GM18519 (cell line): ENCODE measurements around the gene PARVG.

ENCODE experiments used
- ATAC-seq: cut with Tn5 transposase; IDR thresholded peaks from one replicate; pipeline ENCODE4 v1.9.1; 2021; ENCODE audit warnings: mild to moderate bottlenecking, moderate library complexity; ENCODE audit not compliant: unreplicated experiment, low FRiP score

The PARVG gene, protein sequence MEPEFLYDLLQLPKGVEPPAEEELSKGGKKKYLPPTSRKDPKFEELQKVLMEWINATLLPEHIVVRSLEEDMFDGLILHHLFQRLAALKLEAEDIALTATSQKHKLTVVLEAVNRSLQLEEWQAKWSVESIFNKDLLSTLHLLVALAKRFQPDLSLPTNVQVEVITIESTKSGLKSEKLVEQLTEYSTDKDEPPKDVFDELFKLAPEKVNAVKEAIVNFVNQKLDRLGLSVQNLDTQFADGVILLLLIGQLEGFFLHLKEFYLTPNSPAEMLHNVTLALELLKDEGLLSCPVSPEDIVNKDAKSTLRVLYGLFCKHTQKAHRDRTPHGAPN

DNA sequence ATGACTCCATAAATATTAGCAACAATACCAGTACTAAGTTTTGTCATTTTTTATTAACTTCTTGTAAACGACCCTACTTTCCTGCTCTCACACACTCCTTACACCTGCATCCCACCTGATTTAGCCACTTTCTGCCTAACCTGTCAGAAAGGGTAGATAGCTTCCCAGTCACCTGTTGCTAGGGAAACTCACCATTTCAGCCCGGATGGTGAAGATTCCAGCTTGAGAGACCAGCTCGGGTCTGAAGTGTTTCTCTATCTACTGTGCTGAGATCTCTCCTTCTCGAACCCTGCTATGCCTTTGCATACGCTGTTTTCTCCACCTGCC, at the start of gene PARVG:
TSS of gene PARVG (plus strand) at position 220 of the 327 bp plus-strand sequence. CDS start 2,405 bp downstream, outside the sequence.
- no peak for ATAC-seq

DNA sequence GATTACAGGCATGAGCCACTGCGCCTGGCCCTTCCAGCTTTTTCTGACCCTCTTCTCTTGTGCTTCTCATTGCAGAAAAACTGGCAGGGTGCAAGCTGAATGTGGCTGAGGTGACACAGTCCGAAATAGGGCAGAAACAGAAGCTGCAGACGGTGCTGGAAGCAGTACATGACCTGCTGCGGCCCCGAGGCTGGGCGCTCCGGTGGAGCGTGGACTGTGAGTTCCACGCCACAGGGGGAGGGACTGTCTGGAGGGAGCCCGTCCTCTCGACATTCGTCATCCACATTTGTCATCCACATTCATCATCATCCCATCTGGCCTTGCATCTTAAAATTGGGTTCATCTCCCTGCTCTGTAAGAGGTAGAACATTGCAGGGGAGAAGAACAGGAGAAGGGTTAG, 49.3 kb upstream of the PARVG start:
- no peak for ATAC-seq

DNA sequence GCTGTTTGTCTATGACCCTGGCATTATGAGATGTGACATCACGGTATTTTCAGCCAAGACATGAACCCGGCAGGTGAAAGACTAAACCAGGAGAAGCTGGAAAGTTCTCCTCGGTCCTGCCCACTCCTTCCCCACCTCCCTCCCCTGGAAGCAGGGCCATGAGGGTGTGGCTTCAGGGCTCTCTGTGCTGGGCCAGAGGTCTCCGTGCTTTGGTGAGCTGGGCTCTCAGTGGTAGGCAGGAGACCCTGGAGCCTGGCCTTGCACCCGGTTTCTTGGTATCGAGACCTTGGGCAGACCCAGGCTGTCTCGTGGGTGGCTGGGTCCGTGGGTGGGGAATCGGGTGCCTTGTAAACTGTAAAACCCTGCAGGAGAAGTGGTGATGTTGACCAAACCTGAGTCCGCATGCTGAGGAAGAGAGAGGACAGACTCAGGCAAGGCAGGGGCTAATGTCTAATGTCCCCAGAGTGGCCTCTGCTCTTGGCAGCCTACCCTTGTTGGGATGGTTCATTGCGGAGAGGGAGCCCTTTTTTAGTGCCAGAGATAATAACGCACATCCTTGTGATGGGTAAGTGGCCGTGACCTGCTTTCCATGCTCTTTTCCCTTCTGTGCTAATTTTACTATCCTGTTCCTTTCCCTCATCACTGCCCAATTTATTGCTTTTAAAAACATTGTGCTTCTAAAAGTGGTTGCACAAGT, 48.6 kb upstream of the PARVG start:
- no peak for ATAC-seq

DNA sequence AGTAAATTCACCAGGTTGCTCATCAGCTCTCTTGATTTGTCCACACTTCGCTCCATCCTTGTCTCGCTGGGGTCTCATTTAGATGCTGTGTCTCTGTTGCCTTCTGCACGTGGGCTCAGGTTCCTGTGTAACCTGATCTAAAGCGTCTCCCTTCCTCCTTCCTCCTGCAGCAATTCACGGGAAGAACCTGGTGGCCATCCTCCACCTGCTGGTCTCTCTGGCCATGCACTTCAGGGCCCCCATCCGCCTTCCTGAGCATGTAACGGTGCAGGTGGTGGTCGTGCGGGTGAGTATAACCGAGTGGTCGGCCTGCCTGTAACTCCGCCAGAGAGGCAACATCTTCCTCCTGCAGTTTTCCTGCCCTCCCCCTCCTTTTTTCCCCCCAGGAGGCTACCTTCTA, 48.0 kb upstream of the PARVG start:
- ATAC-seq, result no peak

DNA sequence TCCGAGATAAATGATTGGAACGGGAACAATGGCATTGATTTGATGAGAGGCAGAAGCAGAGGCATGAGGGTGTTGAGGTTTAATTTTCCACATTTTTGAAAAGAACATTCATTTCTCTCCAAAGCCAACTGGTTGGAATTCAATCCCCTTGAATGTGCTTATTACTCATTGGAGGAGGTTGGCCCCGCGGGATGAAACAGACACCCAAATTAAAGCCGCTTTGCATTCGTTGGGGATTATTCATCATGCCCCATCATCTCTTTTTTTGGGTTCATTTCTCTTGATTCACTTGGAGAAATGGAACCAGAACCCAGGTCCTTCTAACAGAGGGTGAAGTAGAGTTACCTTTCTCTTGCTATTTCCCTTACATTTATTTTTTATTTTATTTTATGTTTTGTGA, 47.6 kb upstream of the PARVG start:
- ATAC-seq, result no peak

DNA sequence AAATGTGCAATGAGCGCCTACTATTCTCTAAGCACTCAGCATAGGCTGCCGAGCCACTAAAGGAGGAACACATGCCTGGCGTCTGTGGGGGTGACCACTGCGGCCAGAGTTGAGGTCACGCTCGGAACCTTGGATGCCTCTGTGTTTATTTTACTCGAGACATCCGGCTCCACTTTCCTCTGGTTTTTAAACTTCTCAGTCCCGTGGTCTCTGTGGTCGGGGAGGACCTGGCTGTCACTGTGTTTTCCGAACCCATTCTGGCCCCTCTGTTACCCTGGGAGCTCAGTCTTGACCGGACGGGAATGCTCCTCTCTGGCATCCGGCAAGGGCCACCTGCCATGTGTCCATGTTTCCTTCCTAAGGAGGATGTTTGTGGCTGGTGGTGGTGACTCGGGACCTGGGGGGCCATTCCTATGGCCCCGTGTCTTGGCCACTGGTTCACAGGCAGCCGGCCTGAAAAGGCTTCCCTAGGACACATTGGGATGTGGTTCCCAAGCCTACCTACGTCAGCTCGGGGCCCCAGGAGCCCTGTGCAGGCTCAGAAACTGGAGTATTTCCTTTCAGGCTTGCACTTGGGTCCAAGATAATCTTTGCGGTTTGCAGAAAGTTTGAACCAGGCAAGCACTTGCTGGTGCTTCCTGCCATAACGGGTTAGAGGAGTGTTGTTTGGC, 46.7 kb upstream of the PARVG start:
- no peak for ATAC-seq

DNA sequence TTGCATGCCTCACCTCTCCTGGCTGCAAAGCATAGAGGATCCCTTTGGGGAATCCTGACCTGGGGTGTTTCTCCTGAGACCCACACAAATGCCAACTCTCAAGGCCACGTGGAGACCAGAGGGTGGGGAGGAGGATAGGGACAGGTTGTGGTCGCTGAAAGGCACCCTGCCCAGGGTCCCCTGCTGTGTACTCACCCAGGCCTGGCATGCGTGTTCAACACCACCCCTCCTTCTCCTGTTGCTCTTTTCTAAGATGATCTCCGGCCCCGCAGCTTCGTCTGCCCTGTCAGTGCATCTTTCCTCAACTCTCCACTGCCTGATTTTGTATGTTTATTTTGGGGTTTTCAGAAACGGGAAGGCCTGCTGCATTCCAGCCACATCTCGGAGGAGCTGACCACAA, 44.6 kb upstream of the PARVG start:
- ATAC-seq, result no peak

DNA sequence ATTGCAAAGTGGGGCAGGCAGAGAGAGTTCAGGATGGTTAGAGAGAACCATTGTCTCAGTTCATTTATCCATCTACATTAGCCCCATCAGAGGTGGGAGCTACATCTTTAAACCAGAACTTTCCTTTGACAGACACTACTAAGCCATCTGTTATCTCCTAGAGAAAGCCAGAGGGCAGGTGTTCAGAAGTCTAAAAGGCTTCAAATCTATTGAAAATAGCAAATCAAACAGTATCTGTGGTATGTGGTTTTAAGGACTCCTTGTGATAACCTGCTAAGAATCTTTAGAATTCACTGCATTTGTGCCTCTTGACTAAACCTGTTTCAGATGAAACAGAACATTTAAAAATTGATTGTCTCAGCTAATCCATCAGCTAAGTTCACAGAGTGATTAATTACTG, 43.9 kb upstream of the PARVG start:
- ATAC-seq, result no peak

DNA sequence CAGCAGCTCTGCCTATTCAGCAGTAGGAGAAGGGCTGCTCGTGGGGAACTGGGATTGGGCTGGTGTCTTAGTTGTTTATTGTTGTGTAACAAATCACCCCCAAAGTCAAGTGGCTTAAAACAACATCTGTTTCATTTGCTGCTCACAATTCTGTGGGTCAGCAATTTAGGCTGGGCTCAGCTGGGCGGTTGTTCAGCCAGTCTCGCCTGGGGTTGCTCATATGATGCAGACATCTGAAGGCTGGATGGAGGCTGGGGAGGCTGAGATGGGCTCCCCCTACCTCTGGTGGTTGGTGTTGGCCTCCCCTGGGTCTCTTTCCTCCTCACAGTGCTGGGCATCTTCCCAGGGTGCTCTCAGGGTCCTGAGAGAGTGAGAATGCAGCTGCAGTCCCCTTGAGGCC, 43.3 kb upstream of the PARVG start:
- no peak for ATAC-seq

DNA sequence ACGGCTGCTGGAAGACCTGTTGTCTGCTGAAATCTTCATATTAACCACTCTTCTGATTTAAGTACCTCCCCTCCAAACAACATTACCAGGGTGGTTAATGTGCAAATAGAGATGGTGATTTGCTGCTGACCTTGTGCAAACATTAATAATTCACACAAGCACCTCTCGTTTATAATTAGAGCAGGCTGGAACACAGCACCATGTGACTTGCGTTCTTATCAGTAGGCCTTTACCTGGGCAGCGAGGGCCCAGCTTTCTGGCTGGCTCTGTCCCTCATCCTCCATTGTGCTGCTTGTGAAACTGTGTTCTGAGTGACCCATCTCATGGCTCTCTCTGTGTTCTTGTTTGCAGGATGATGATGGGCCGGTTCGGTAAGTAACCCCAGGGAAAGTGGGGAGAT, 41.0 kb upstream of the PARVG start:
- no peak for ATAC-seq

DNA sequence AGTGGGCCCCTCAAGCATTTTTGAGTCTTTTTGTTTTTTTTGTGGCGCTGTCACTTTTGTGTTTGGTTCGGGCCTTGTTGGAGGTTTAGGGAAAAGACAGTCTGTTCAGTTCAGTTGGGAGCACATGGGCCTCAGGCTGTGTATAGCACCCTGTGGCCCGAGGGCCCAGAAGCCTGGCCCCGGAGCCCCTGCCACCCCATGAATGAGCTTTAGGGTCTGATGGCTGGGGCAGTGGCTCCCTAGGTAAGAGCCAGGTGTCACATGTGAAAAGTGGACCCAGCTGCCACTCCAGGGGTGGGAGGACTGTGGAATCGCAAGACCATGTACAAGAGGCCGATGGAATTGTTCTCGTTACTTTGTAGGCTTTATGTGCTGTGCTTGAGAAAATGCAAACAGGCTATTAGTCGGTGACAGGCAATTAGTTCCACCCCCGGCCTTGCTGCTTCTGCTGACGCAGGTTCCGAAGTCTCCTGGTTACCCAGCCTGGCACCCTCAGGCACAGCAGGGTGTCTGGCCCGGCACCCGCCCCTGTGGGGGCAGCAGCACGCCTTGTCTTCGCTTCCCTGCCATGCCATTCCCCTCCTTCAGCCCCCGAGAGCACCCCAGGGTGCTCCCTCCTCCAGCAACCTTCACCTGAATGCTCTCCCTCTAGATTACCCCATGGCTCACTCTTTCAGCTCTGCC, 38.2 kb upstream of the PARVG start:
- ATAC-seq, result no peak

DNA sequence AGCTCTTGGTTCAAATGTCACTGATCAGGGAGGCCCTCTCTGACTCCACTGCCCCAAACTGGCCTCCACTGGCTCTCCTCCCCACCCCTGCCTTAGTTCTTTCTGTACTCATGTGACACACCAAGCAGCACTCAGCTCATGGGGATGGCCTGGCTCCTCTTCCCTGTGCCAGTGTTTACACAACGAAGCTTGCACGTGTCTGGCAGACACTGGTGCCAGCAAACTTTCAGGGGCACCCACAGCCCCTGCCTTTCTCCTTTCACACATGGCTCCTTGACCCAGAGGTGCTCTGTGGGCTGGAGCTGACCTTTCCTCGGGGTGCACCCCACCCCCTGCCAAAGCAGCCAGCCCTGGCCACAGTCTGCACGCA, 37.6 kb upstream of the PARVG start:
- ATAC-seq, result no peak

DNA sequence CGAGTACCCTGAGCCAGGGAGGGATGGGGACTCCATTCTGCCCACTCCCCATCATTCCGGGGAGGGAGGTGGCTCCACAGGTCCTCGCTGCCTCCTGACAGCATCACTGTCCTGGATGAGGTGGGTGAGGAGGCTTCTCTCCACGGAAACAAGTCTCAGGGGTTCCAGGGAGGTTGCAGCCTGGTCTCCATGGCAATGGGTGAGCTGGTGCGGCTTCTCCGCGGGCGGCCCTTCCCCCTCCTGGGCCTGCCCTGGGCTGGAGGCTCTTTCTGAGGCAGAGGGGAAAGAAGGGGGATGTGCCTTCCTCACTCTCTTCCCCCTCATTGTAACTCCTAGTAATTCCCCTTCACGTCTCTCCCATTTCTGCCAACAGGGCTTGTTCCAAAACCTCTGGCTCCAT, 37.1 kb upstream of the PARVG start:
- ATAC-seq, result no peak

DNA sequence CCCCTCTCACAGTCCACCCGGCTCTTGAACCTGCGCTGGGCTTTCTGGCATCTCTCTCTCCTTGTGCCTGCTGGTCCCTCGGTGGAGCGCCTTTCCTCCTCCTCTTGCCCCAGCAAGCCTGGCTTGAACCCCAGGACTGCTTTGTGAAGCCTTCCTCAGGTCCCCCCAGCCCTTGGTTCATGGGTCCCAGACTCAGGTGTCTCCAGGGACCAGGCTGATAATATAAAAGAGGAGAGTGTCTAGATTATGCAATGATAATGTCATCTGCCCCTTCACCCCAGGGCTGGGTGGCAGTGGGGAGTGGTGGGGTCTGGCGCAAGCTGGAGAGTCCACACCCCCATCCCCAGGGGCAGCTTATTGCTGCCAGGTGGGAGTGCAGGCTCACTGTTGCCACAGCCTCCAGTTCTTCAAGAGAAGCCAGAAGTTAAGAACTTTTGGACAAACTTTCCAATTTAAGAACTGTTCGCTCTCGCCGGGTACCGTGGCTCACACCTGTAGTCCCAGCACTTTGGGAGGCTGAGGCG, 36.6 kb upstream of the PARVG start:
- ATAC-seq, result no peak

DNA sequence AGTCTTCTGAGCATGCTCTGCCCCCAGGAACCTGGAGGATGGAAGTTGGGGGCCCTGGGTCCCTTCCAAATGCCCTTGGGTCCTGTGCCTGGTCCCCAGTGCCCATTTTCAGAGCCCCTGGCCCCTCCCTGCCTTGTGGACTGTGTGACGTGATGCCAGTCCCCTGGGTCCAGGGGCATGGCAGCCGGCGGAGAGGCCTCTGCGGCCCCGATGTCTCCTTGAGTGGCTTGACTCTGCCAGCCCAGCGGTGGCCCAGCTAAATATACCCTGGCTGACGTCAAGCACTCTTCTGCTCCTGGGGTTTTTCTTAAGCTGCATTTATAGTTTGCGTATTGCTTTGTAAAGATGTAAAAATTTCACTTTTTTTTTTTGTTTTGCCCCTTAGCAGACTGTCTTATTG, 35.2 kb upstream of the PARVG start:
- no peak for ATAC-seq

DNA sequence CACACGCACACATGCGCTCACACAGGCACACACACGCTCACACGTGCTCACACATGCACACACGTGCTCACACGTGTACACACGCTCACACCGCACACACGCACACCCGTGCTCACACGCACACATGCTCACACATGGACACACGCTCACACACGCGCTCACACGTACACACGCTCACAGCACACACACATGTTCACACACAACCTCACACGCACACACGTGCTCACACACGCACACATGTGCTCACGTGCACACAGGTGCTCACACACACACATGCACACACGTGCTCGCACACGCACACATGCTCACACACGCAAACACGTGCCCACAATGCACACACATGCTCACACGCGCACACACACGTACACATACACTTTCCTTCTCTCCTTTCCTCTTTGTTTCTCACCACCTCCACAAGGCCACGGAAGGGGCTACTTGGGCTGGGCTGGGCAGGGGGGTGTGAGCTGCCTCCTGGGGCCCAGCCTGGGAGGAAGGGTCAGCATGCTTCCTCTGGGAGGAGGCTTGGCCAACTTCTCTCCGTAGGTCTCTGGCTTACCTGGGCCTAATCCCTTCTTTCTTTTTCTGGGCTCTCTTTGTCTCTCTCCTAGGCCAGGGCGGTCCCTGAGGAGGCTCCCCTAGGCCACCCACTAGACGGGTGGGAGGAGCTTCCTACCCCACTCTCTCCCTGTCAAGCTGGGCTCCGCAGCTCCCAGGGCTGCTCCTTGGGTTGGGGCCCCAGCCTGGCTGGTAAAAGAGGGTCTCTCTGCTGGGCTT, 34.5 kb upstream of the PARVG start:
- no peak for ATAC-seq

DNA sequence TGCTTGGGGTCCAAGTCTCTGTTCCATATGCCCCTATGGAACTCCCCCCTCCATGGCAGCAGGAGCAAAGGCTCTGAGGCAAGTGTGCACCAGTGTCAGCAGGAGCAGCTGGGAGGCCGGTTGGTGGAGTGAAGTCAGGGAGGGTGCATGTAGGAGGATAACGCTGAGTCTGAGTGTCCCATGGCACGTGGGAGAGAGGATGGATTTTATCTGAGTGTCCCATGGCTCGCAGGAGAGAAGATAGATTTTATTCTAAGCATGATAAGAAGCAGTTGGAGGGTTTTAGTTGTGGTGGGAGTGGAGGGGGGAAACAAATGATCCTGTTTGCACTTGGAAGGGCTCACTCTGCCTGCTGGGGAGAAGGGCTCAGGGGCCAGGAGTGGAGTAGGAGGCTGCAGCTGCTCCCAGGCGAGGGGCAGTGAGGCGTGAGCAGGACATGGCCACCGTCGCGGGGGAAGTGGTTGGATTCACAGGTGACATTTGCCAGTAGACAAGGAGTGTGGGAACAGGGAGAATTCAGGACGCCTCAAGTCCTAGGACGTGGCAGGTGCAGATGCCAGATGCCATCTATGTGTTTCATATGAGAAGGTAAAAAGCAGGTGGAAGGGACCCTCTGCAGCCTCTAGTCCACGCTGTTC, 33.6 kb upstream of the PARVG start:
- no peak for ATAC-seq

DNA sequence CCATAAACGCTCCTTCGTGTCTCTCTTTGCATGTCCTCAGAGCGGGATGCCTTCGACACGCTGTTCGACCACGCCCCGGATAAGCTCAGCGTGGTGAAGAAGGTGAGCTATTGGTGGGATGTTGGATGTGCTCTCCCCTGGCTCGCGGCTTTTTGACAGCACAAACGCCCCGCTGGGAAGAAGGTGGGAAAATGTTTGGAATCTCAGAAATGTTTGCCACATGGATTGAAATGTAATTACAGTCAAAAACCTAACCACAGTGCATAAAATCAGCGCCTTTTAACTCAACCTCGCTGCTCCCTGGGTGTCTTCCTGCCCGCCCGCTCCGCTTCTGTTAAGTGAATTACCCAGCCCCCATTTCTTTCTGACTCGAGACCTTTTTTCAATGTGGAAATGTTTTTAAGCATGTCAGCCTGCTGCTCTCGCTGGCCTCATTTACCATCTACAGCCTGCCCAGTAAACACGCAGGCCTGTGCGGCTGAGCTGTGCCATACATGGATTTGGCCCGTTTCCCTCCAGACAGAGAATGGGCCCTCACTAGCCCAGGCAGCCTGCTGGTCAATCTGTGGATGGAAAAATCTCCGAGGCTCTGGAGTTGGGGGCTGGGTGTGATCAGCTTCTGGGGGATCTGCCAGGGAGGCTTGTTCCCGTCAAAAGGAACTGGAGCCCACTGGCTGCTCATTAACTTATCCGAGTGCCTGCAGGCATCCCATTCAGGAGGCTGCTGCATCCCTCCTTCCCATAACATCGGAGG, 32.7 kb upstream of the PARVG start:
- no peak for ATAC-seq

DNA sequence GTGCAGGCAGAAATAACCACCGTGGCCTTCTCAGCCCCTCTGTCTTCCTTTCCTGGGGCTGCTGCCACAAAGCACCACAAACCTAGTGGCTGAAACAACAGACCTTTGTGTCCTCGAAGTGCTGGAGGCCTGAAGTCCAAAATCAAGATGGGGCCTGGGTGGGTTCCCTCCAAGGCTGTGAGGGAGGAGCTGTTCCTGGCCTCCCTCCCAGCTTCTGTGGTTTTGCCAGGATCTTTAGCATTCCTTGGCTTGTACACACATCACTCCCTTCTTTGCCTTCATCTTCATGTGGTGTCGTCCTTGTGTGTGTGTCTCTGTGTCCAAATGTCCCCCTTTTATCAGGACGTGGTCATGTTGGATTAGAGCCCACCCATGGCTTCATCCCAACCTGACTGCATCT, 29.0 kb upstream of the PARVG start:
- no peak for ATAC-seq
